Stimulated activated CD4-positive, alpha-beta T cell treated with anti-CD3 and anti-CD28 coated beads, Interleukin-4, amount 100 ng/mL, for 24 hours (primary cell): ENCODE results near the gene TMEM109.

Experiments used
- DNase-seq: peaks from one replicate; pipeline ENCODE4 v3.0.0-alpha.2; 2020

Gene TMEM109

GRCh38 chr11:60928563-60929001, 14.6 kb downstream of the TMEM109 start:
- no peak for DNase-seq

GRCh38 chr11:60929764-60930163, 15.8 kb downstream of the TMEM109 start:
- no peak for DNase-seq

GRCh38 chr11:60930394-60930793, 16.4 kb downstream of the TMEM109 start:
- DNase-seq: no peak

- no peak for DNase-seq
Observed at GRCh38 chr11:60931917-60932316, 18.0 kb downstream of the TMEM109 start.

- no peak for DNase-seq
Observed at GRCh38 chr11:60932605-60933356, 18.8 kb downstream of the TMEM109 start.

GRCh38 chr11:60933416-60934123, 19.6 kb downstream of the TMEM109 start:
- no peak for DNase-seq

- DNase-seq: no peak
Observed at GRCh38 chr11:60934124-60934789, 20.3 kb downstream of the TMEM109 start.

- no peak for DNase-seq
Observed at GRCh38 chr11:60934790-60935605, 21.0 kb downstream of the TMEM109 start.

GRCh38 chr11:60935676-60936442, 21.9 kb downstream of the TMEM109 start:
- DNase-seq: no peak

GRCh38 chr11:60936467-60937143, 22.6 kb downstream of the TMEM109 start:
- no peak for DNase-seq

GRCh38 chr11:60937144-60937527, 23.2 kb downstream of the TMEM109 start:
- DNase-seq: no peak

- DNase-seq: no peak
Observed at GRCh38 chr11:60937811-60938210, 23.9 kb downstream of the TMEM109 start.

- no peak for DNase-seq
Observed at GRCh38 chr11:60938500-60938899, 24.5 kb downstream of the TMEM109 start.

- DNase-seq: no peak
Observed at GRCh38 chr11:60939301-60939700, 25.3 kb downstream of the TMEM109 start.

- no peak for DNase-seq
Observed at GRCh38 chr11:60939855-60940254, 25.9 kb downstream of the TMEM109 start.

GRCh38 chr11:60941371-60942119, 27.6 kb downstream of the TMEM109 start:
- no peak for DNase-seq

- DNase-seq: no peak
Observed at GRCh38 chr11:60942219-60942618, 28.3 kb downstream of the TMEM109 start.

- DNase-seq: no peak
Observed at GRCh38 chr11:60942970-60943565, 29.1 kb downstream of the TMEM109 start.

GRCh38 chr11:60944490-60945294, 30.7 kb downstream of the TMEM109 start:
- no peak for DNase-seq

- no peak for DNase-seq
Observed at GRCh38 chr11:60945295-60945667, 31.3 kb downstream of the TMEM109 start.
